Stomach (tissue), 9 donors: ENCODE measurements around the gene NEDD4L. TPM values are rescaled to one million over a fixed set of nuclear protein-coding genes. Genes with fewer than 3 reads are reported as not detected.

ENCODE experiments used
- DNase-seq, 2 donors: peaks; one replicate each; pipeline versions ENCODE4 v3.0.0 to v3.0.0-alpha.2; 2013 to 2019
- H3K27ac ChIP-seq, 5 donors: fragments of 200-600 bp in 4 of 5; sonication (generic) in 4 of 5; one replicate each; pipeline ENCODE4 v1.5.1; 2013 to 2019; ENCODE audit warnings: mild to moderate bottlenecking in 1 of 5, moderate library complexity in 1 of 5
- H3K27me3 ChIP-seq, 3 donors: fragments of 200-600 bp; sonication (generic); one replicate each; pipeline ENCODE4 v1.5.1; 2017 to 2019; ENCODE audit warnings: mixed run types in 1 of 3
- H3K36me3 ChIP-seq, 4 donors: fragments of 200-600 bp; sonication (generic); 1 replicate in 3 of 4; 2 replicates in 1 of 4; pipeline ENCODE4 v1.5.1; 2016 to 2019
- H3K4me1 ChIP-seq, 4 donors: fragments of 200-600 bp; sonication (generic); one replicate each; pipeline ENCODE4 v1.5.1; 2016 to 2019
- H3K4me3 ChIP-seq, 4 donors: fragments of 200-600 bp; sonication (generic) in 3 of 4; one replicate each; pipeline ENCODE4 v1.5.1; 2016 to 2019; ENCODE audit warnings: mild to moderate bottlenecking in 1 of 4
- H3K9me3 ChIP-seq, 4 donors: fragments of 200-600 bp; sonication (generic); one replicate each; pipeline ENCODE4 v1.5.1; 2016 to 2019
- EP300 ChIP-seq: sonication (generic); formaldehyde crosslinking; IDR thresholded peaks from one replicate; pipeline ENCODE4 v1.6.1; 2017; ENCODE audit warnings: antibody characterized with exemption
- POLR2A ChIP-seq, 4 donors: fragments of 450-650 bp; IDR thresholded peaks; one replicate each; pipeline ENCODE4 v1.6.1; 2016; ENCODE audit warnings: antibody characterized with exemption in 4 of 4, control low read depth in 2 of 4, mild to moderate bottlenecking in 1 of 4, moderate library complexity in 1 of 4
- POLR2AphosphoS5 ChIP-seq, 3 donors: sonication (generic); formaldehyde crosslinking; IDR thresholded peaks; one replicate each; pipeline ENCODE4 v1.6.1; 2016; ENCODE audit warnings: antibody characterized with exemption in 3 of 3
- WGBS, 5 donors: extraction: QIAGEN DNeasy Blood & Tissue Kit in 3 of 5; methylation state at CpG; one replicate each; pipeline versions ENCODE4 v1.1.5 to v1.1.7; 2013 to 2018; 5-methylcytosine and 5-hydroxymethylcytosine counted together
- intact Hi-C: fragments of 100-400 bp; cut with DNase I; formaldehyde crosslinking; loops from one replicate; pipeline ENCODE4 v1.15.1; 2023; ENCODE audit warnings: low total_unique reads
- polyA plus RNA-seq, 3 donors: library from polyadenylated mRNA; stranded (reverse); fragments of 200-250 nt; gene quantifications; one replicate each; pipeline ENCODE4 v1.2.3, GENCODE V29; 2013
- total RNA-seq, 5 donors: library from RNA; depleted of rRNA; stranded (reverse); fragments of >200 nt; gene quantifications; one replicate each; pipeline versions ENCODE4 v1.1.0 to v1.2.3, GENCODE V29; 2014 to 2016
- TF ChIP-seq, protein P1 (sequence below), 7 experiments: fragments of 450-650 bp in 4 of 7; fragments of 200-600 bp in 3 of 7; sonication (generic) in 3 of 7; IDR thresholded peaks; one replicate each; pipeline ENCODE4 v1.5.1; 2016 to 2019; ENCODE audit warnings: antibody characterized with exemption in 7 of 7, control low read depth in 2 of 7, mild to moderate bottlenecking in 1 of 7
- donor health status: healthy with polysubstance abuse.
- donor health status: Bipolar disorder and iron deficiency.
- donor health status: healthy.

The NEDD4L gene
- total and polyA plus RNA-seq, 8 donors = 46.1 to 315 (median 129) TPM

DNA sequence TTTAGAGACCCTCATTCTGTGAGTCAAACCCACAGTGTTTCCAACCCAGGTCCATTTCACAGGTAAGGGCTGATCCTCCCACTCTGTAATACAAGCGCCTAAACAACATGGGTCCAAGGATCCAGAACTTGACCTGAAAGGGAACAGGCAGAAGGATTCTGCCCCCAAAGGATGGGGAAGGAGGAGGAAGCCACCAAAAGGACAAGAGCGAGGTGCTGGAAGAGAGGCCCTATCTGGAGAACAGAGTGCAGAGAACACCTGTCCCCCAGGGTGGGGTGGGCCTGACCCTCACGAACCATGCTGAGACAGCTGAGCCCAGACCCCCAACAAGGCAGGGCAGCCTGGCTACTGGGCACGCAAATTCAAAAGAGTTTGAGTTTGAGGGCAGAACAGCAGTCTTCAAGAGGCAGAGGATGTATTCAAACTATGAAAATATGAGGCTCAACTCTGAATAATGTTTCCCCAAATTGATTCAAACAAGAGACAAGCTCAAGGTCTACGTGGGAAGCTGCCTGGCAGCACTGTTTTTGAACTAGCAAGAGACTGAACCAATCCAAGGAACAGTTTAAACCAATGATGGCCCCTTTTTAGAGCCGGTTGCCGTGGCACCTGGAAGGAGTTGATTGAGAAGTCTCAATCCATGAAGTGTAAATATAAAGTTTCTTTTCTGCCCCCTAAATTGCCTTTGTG lies 372.1 kb downstream of the NEDD4L start:
- no peak overlapping the region for H3K4me3 ChIP-seq
- H3K4me1 ChIP-seq = peaks cover 0 to 12% (median 3%) of the 10 kb centered on the region in 4 donors
- intact Hi-C loops = no loop called here
- no peaks in the 10 kb centered on the region for H3K36me3 ChIP-seq
- H3K27me3 ChIP-seq = no peaks in the 10 kb centered on the region
- no peak for DNase-seq
- H3K9me3 ChIP-seq = no peaks in the 10 kb centered on the region
- H3K27ac ChIP-seq = no peak overlapping the region
- 82 to 90% (median 89%) methylated on average over 7 of the region's 7 CpGs for WGBS, 5 donors
- TF ChIP-seq POLR2A (IDR thresholded peaks at IDR 0.05) (no peak), EP300 (no peak), POLR2AphosphoS5 (IDR thresholded peaks at IDR 0.05) (no peak)
- TF ChIP-seq, protein P1, sequence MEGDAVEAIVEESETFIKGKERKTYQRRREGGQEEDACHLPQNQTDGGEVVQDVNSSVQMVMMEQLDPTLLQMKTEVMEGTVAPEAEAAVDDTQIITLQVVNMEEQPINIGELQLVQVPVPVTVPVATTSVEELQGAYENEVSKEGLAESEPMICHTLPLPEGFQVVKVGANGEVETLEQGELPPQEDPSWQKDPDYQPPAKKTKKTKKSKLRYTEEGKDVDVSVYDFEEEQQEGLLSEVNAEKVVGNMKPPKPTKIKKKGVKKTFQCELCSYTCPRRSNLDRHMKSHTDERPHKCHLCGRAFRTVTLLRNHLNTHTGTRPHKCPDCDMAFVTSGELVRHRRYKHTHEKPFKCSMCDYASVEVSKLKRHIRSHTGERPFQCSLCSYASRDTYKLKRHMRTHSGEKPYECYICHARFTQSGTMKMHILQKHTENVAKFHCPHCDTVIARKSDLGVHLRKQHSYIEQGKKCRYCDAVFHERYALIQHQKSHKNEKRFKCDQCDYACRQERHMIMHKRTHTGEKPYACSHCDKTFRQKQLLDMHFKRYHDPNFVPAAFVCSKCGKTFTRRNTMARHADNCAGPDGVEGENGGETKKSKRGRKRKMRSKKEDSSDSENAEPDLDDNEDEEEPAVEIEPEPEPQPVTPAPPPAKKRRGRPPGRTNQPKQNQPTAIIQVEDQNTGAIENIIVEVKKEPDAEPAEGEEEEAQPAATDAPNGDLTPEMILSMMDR (IDR thresholded peaks at IDR 0.05) = no peak

DNA sequence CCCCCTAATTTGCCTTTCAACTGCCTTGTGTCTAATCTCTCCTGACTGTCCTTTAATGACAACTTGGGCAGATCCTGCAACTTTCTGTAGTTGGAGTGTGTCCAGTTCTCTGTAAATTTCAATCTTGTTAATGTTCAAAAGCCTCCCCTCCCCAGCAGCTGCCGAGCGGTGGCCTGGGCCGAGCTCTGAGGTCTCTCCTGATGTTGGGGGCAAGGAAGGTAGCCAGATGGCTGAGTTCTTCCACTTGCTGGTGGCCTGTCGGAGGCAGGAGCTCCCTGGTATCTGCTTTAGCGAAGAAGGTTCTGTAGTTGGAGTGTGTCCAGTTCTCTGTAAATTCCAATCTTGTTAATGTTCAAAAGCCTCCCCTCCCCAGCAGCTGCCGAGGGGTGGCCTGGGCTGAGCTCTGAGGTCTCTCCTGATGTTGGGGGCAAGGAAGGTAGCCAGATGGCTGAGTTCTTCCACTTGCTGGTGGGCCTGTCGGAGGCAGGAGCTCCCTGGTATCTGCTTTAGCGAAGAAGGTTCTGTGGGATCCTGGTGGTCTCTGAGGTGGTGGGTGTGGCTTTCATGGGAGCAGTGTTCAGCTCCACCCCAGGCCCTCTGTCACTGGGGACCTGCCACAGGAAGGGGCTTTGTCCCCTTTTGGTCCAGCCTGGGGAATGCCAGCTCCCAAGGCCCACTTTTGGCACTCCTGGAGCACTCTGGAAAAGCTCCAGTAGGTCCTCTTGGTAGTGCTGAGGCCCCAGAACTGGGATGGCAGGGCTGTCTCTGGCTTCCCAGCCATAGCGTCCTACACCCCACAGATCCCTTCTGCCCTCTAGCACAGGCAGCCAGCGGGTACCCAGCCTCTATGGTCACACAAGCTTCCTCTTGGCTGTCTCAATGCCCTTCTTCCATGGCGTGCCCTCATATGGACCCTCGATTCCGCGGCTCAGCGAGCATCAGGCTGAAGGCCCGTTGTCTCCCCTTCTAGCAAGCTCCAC lies 373.0 kb downstream of the NEDD4L start:
- Histone ChIP-seq H3K36me3 (no peaks in the 10 kb centered on the region), H3K9me3 (no peaks in the 10 kb centered on the region), H3K27me3 (no peaks in the 10 kb centered on the region), H3K27ac (no peak overlapping the region), H3K4me3 (no peak overlapping the region), H3K4me1 (peaks cover 0 to 12% (median 3%) of the 10 kb centered on the region in 4 donors)
- TF ChIP-seq EP300 (no peak), POLR2AphosphoS5 (IDR thresholded peaks at IDR 0.05) (no peak), POLR2A (IDR thresholded peaks at IDR 0.05) (no peak)
- TF ChIP-seq, protein P1 (IDR thresholded peaks at IDR 0.05) = no peak
- WGBS, 5 donors = 72 to 79% (median 76%) methylated on average over 16 of the region's 16 CpGs
- intact Hi-C loops = no loop called here
- peak in 1 of 2 donors; percentile 38 for DNase-seq

DNA sequence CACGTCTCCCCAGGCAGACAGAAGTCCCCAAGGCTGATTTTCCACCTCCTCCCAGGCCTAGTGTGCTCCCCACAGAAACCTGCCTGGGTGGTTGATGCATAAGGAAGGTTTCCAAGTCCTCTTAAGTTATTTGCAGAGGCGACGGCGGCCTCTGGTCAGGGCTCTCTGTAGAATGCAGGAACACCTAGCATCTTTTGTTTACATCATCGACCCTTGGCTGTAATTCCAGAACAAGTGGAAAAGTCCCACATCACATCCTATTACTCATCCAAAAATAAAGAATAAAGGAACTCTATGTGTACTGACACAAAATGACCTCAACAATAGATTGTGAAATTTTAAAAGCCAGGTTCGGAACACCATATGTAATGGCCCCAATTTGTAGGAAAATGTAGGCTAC lies 373.7 kb downstream of the NEDD4L start:
- no peaks in the 10 kb centered on the region for H3K36me3 ChIP-seq
- intact Hi-C loops = no loop called here
- H3K27ac ChIP-seq = no peak overlapping the region
- no peaks in the 10 kb centered on the region for H3K27me3 ChIP-seq
- no peak overlapping the region for H3K4me3 ChIP-seq
- H3K4me1 ChIP-seq = peaks cover 0 to 12% (median 3%) of the 10 kb centered on the region in 4 donors
- no peak for DNase-seq
- no peaks in the 10 kb centered on the region for H3K9me3 ChIP-seq
- 64 to 86% (median 78%) methylated on average over 6 of the region's 6 CpGs for WGBS, 5 donors
- TF ChIP-seq POLR2A (IDR thresholded peaks at IDR 0.05) = no peak
- no peak for TF ChIP-seq EP300
- TF ChIP-seq, protein P1 (IDR thresholded peaks at IDR 0.05) = no peak
- TF ChIP-seq POLR2AphosphoS5 (IDR thresholded peaks at IDR 0.05) = no peak

DNA sequence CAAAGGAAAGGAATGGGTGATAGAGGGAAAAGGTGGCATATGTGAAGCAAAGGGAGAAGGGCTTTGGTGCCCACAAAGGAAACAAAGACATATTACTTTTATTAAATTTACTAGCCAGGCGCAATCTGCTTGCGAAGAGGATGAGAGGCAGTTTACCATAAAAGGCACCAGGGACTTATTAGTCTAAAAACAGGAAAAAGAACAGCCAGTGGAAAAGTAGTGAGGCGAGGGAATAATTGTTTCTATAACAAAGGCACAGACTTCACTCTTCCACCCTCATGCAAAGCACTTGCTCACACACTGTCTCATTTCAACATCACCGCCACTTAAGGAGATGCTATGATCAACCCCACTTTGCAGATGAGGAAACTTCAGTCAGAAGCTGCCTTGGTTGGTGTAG lies 374.3 kb downstream of the NEDD4L start:
- Histone ChIP-seq H3K36me3 (no peaks in the 10 kb centered on the region), H3K9me3 (no peaks in the 10 kb centered on the region), H3K4me1 (peaks cover 0 to 12% (median 3%) of the 10 kb centered on the region in 4 donors), H3K27ac (no peak overlapping the region), H3K27me3 (no peaks in the 10 kb centered on the region), H3K4me3 (no peak overlapping the region)
- TF ChIP-seq POLR2AphosphoS5 (IDR thresholded peaks at IDR 0.05) (no peak), POLR2A (IDR thresholded peaks at IDR 0.05) (no peak), EP300 (no peak)
- TF ChIP-seq, protein P1 (IDR thresholded peaks at IDR 0.05) = no peak
- intact Hi-C loops = no loop called here
- DNase-seq = no peak
- 92 to 98% (median 94%) methylated on average over 4 of the region's 4 CpGs for WGBS, 5 donors
